Suprapubic skin (tissue), 4 donors: ENCODE data around the gene METTL15. TPM values are rescaled to one million over a fixed set of nuclear protein-coding genes. Genes with fewer than 3 reads are reported as not detected.
"Not testable (repeated sequence)": the region's sequence is repeated elsewhere in the genome, so short reads cannot be mapped to it uniquely, and the experiment has no call there.

ENCODE experiments used
- DNase-seq, 2 donors: peaks; one replicate each; pipeline ENCODE4 v3.0.0-alpha.2; 2019; ENCODE audit warnings: low spot score in 2 of 2
- H3K27ac ChIP-seq: fragments of 200-600 bp; sonication (generic); one replicate; pipeline ENCODE4 v1.5.1; 2019
- H3K27me3 ChIP-seq: fragments of 200-600 bp; sonication (generic); one replicate; pipeline ENCODE4 v1.5.1; 2019
- H3K36me3 ChIP-seq: fragments of 200-600 bp; sonication (generic); one replicate; pipeline ENCODE4 v1.5.1; 2019
- H3K4me1 ChIP-seq: fragments of 200-600 bp; sonication (generic); one replicate; pipeline ENCODE4 v1.5.1; 2019
- H3K4me3 ChIP-seq: fragments of 200-600 bp; sonication (generic); one replicate; pipeline ENCODE4 v1.5.1; 2019; ENCODE audit warnings: mild to moderate bottlenecking
- H3K9me3 ChIP-seq: fragments of 200-600 bp; sonication (generic); one replicate; pipeline ENCODE4 v1.5.1; 2019
- EP300 ChIP-seq: sonication (generic); formaldehyde crosslinking; IDR thresholded peaks from one replicate; pipeline ENCODE4 v1.6.1; 2017; ENCODE audit warnings: antibody characterized with exemption
- POLR2A ChIP-seq, 2 donors: fragments of 450-650 bp; IDR thresholded peaks; one replicate each; pipeline ENCODE4 v1.6.1; 2017; ENCODE audit warnings: antibody characterized with exemption in 2 of 2, mild to moderate bottlenecking in 2 of 2, moderate library complexity in 2 of 2
- POLR2AphosphoS5 ChIP-seq, 3 donors: sonication (generic); formaldehyde crosslinking; IDR thresholded peaks; one replicate each; pipeline ENCODE4 v1.6.1; 2017; ENCODE audit warnings: antibody characterized with exemption in 3 of 3
- whole genome bisulfite sequencing: methylation state at CpG from one replicate; pipeline ENCODE4 v1.1.5; 2018; 5-methylcytosine and 5-hydroxymethylcytosine counted together
- total RNA-seq, 4 donors: library from RNA; depleted of rRNA; stranded (reverse); fragments of >200 nt; gene quantifications; one replicate each; pipeline ENCODE4 v1.1.0, GENCODE V29; 2016
- TF ChIP-seq, protein P1 (sequence below), 2 donors: fragments of 200-600 bp in 1 of 2; fragments of 450-650 bp in 1 of 2; sonication (generic) in 1 of 2; IDR thresholded peaks; one replicate each; pipeline ENCODE4 v1.5.1; 2016 to 2019; ENCODE audit warnings: antibody characterized with exemption in 2 of 2, mild to moderate bottlenecking in 1 of 2, moderate library complexity in 1 of 2

The METTL15 gene
- total RNA-seq, 4 donors from 2014 or later: 6.4 to 16.1 (median 10.2) TPM

DNA sequence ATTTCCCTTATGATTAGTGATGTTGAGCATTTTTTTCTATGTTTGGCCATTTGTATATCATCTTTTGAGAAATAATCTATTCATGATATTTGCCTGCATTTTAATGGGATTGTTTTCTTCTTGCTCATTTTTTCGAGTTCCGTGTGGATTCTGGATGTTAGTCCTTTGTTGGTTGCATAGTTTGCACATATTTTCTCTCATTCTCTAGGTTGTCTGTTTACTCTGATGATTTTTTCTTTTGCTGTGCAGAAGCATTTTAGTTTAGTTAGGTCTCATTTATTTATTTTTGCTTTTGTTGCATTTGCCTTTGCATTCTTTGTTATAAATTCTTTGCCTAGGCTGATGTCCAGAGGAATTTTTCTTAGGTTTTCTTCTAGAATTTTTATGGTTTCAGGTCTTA, 87.3 kb downstream of the METTL15 start:
- H3K9me3 ChIP-seq: no peaks in the 10 kb centered on the region
- H3K4me3 ChIP-seq: no peak overlapping the region
- no peaks in the 10 kb centered on the region for H3K4me1 ChIP-seq
- no peak for DNase-seq
- no peaks in the 10 kb centered on the region for H3K27me3 ChIP-seq
- H3K36me3 ChIP-seq: no peaks in the 10 kb centered on the region
- TF ChIP-seq POLR2AphosphoS5 (IDR thresholded peaks at IDR 0.05) (no peak), EP300 (no peak), POLR2A (IDR thresholded peaks at IDR 0.05) (no peak)
- TF ChIP-seq, protein P1, sequence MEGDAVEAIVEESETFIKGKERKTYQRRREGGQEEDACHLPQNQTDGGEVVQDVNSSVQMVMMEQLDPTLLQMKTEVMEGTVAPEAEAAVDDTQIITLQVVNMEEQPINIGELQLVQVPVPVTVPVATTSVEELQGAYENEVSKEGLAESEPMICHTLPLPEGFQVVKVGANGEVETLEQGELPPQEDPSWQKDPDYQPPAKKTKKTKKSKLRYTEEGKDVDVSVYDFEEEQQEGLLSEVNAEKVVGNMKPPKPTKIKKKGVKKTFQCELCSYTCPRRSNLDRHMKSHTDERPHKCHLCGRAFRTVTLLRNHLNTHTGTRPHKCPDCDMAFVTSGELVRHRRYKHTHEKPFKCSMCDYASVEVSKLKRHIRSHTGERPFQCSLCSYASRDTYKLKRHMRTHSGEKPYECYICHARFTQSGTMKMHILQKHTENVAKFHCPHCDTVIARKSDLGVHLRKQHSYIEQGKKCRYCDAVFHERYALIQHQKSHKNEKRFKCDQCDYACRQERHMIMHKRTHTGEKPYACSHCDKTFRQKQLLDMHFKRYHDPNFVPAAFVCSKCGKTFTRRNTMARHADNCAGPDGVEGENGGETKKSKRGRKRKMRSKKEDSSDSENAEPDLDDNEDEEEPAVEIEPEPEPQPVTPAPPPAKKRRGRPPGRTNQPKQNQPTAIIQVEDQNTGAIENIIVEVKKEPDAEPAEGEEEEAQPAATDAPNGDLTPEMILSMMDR (IDR thresholded peaks at IDR 0.05): no peak
- WGBS: 73% methylated on average over 2 of the region's 2 CpGs
- H3K27ac ChIP-seq: no peak overlapping the region

DNA sequence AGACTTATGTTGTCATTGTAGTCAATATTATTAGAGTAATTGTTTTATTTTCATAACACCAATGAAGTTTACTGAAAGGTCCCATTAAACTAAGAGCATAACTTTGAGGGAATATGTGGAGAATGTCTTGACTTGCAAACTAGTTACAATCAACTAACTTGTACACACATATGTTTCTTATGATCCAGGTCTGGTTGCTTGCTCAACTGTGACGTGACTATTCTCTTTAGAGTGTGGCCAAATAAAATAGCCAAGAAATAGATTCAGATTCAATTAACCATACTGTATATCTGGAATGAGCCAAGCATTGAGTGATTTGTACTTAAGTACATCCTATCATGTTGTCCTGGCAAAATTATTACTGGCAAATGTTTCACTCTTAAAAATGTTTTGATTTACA, 101.7 kb downstream of the METTL15 start:
- WGBS: 66% methylated on average over 1 of the region's 1 CpG
- no peak overlapping the region for H3K27ac ChIP-seq
- H3K27me3 ChIP-seq: no peaks in the 10 kb centered on the region
- peaks cover 14% of the 10 kb centered on the region for H3K36me3 ChIP-seq
- no peak for DNase-seq
- H3K4me3 ChIP-seq: no peak overlapping the region
- H3K4me1 ChIP-seq: no peaks in the 10 kb centered on the region
- no peak for TF ChIP-seq EP300
- no peaks in the 10 kb centered on the region for H3K9me3 ChIP-seq

DNA sequence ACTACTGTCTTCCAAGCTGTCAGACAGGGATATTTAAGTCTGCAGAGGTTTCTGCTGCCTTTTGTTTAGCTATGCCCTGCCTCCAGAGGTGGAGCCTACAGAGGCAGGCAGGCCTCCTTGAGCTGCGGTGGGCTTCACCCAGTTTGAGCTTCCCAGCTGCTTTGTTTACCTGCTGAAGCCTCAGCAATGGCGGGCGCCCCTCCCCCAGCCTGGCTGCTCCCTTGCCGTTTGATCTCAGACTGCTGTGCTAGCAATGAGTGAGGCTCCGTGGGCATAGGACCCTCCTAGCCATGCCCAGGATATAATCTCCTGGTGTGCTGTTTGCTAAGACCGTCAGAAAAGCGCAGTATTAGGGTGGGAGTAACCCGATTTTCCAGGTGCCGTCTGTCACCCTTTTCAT, 113.9 kb downstream of the METTL15 start:
- DNase-seq, H3K9me3 ChIP-seq, H3K27ac ChIP-seq, H3K4me1 ChIP-seq, H3K36me3 ChIP-seq, H3K27me3 ChIP-seq, H3K4me3 ChIP-seq: not testable (repeated sequence)
- 100% methylated on average over 5 of the region's 9 CpGs for WGBS

DNA sequence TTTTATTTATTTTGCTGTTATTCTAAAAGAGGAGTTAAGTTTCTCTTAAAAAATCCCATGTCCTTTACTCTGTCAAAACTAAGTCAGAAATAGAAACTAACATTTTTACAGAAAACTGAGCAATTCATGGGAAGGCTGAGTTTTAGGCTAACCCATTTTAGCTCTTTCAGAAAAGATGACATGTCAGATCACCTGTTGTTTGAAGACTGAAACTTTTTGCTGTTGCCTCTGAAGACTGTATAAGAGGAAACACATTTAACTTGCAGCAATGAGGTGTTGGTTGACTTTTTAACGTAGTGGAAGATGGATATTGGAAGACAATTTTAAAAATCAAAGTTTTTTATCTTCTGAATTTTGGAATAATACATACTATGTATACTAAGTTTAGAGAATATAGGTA, 115.4 kb downstream of the METTL15 start:
- H3K4me1 ChIP-seq: no peaks in the 10 kb centered on the region
- 79% methylated on average over 1 of the region's 1 CpG for WGBS
- H3K27me3 ChIP-seq: no peaks in the 10 kb centered on the region
- H3K27ac ChIP-seq: no peak overlapping the region
- no peak overlapping the region for H3K4me3 ChIP-seq
- no peak for TF ChIP-seq POLR2AphosphoS5 (IDR thresholded peaks at IDR 0.05)
- TF ChIP-seq, protein P1 (IDR thresholded peaks at IDR 0.05): no peak
- no peak for TF ChIP-seq POLR2A (IDR thresholded peaks at IDR 0.05)
- no peak for TF ChIP-seq EP300
- H3K9me3 ChIP-seq: no peaks in the 10 kb centered on the region
- DNase-seq: no peak
- no peaks in the 10 kb centered on the region for H3K36me3 ChIP-seq

DNA sequence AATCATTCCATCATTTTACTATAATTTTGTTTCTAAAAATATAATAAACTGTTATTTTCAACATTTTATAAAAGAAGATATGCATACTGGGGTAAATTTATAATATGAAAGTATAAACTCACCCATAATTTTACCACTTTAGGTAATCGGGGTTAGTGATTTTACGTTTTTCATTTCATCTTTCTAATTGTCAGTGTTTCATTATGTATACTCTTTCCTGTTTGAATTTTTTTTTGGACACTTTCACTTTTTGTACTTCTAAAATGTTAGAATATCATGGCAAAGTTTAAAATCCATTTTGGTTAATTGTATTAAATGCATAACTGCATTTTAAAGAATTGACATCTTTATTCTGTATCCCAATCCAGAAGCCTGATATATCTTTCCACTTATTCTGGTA, 115.8 kb downstream of the METTL15 start:
- no peaks in the 10 kb centered on the region for H3K27me3 ChIP-seq
- TF ChIP-seq POLR2AphosphoS5 (IDR thresholded peaks at IDR 0.05) (no peak), EP300 (no peak), POLR2A (IDR thresholded peaks at IDR 0.05) (no peak)
- TF ChIP-seq, protein P1 (IDR thresholded peaks at IDR 0.05): no peak
- H3K9me3 ChIP-seq: no peaks in the 10 kb centered on the region
- no peak overlapping the region for H3K4me3 ChIP-seq
- no peaks in the 10 kb centered on the region for H3K4me1 ChIP-seq
- no peaks in the 10 kb centered on the region for H3K36me3 ChIP-seq
- no peak overlapping the region for H3K27ac ChIP-seq
- 90% methylated on average over 2 of the region's 2 CpGs for WGBS
- DNase-seq: no peak

DNA sequence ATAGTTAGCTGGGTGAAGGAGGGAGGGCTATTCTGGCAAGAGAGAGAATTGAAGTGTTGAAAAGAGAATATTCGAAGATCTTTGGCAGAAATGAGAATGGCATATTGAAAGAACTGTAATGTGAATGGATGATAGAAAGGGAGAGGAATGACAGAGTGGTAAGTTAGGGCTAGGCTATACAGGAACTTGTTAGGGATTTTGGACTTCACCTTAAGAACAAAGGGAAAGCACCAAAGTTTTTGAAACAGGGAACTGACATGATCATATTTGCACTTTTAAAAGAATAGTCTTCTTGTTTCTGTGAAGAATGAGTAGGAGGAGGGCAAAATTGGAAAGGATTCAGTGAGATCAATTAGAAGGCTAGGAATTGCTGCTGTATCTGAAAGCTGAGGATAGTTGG, 119.3 kb downstream of the METTL15 start:
- H3K27ac ChIP-seq: no peak overlapping the region
- whole genome bisulfite sequencing: 63% methylated on average over 1 of the region's 1 CpG
- H3K4me3 ChIP-seq: no peak overlapping the region
- no peaks in the 10 kb centered on the region for H3K9me3 ChIP-seq
- no peak for DNase-seq
- no peaks in the 10 kb centered on the region for H3K27me3 ChIP-seq
- no peak for TF ChIP-seq POLR2A (IDR thresholded peaks at IDR 0.05)
- no peak for TF ChIP-seq EP300
- TF ChIP-seq POLR2AphosphoS5 (IDR thresholded peaks at IDR 0.05): no peak
- TF ChIP-seq, protein P1 (IDR thresholded peaks at IDR 0.05): no peak
- H3K4me1 ChIP-seq: no peaks in the 10 kb centered on the region
- H3K36me3 ChIP-seq: no peaks in the 10 kb centered on the region
